HG03565 (cell line): ENCODE results near the gene TMEM186.
"Not testable (repeated sequence)": the region's sequence is repeated elsewhere in the genome, so short reads cannot be mapped to it uniquely, and the experiment has no call there.

Source experiments
- ATAC-seq: cut with Tn5 transposase; IDR thresholded peaks from one replicate; pipeline ENCODE4 v1.9.1; 2021; ENCODE audit warnings: mild to moderate bottlenecking, moderate library complexity; ENCODE audit not compliant: unreplicated experiment

Gene TMEM186

DNA sequence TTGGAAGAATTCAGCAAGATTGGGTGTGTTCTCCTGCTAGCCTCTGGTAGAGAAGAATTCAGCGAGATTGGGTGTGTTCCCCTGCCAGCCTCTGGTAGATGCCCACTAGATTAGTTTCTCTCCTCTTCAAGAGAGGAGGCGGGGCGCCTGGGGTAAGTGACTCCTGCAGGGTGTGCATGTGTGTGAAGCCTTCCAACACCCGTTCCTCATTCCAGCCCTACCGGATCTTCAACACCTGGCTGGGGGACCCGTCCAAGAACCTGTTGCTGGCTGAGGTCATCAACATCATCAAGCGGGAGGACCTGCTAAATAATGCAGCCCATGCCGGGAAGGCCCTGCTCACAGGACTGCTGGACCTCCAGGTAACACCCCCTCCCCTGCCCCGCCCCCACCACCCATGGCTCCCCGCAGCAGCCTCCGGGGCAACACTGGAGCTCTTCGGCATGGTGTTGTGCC is 21.3 kb downstream of the TMEM186 start:
- no peak for ATAC-seq

DNA sequence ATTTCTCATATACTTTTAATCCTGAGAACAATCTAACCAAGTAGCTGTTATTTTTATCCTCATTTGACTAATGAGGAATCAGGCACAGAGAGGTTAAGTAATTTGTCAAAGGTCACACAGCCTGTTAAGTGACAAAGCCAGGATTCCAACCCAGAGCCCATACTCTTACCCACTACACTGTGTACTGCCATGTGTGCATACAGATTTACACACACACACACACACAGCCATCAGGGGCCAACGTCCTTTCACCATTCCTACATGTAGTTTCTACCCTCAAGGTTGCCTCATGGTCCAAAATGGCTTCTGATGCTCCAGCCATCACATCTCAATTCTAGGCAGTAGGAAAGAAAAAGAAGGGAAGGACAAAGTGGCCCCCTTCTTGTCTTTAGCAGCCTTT is 22.1 kb downstream of the TMEM186 start:
- no peak for ATAC-seq

DNA sequence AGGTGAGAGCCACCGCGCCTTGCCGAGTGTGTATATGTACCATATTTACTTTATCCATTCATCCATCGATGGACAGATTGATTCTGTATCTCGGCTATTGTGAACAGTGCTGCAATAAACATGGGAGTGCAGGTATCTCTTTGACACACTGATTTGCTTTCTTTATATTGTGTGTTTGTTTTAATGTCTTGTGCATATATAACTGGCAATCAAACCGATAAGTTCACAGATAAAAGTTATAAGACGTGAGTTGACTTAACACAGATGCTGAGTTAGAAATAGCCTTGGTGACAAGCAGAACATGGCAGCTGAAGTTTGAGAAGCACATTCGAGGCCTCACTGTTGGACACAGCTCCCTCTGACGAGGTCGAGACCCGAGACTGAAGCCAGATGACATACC is 23.2 kb downstream of the TMEM186 start:
- no peak for ATAC-seq

DNA sequence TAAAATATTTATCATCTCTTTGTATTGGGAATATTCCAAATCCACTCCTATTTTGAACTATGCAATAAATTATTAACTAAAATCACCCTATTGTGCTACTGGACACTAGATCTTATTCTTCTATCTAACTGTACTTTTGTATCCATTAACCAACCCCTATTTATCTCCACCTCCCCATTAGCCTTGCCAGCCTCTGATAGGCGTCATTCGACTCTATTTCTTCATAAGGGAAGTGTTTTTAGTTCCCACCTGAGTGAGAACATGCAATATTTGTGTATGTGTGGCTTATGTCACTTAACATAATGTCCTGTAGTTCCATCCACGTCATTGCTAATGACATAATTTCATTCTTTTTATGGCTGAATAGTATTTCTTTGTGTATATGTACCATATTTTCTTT is 23.9 kb downstream of the TMEM186 start:
- no peak for ATAC-seq

DNA sequence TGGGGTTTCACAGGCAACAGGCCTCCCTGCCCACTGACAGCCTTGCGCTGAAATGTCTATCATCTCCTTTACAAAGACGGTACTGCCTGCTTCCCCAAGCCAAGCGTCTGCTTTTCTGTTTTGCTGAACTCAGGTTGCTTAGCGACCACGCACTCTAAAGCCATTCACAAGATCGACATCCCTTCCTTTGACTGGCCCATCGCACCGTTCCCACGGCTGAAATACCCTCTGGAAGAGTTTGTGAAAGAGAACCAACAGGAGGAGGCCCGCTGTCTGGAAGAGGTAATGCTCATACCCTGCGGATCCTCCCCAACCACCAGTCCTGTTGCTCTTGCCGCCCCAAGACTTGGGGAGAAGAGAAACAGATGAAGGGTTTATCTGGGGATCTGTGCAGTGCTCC is 28.7 kb downstream of the TMEM186 start:
- no peak for ATAC-seq

DNA sequence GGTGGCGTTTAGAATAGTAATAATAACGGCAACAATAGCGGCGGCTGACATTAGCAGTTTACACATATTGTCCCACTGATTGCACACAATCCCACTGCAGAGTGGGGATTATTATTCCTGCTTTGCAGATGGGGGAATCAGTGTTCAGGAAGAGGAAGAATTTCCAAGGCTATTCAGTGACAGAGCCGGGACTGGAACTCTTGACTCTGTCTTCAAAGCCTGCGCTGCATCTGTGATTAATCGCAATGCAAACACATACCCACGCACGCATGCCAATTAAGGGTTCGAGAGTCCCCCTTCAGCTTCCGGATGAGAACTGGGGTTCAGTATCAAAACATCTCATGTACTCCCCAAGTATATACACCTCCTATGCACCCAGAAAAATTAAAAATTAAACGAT is 29.2 kb downstream of the TMEM186 start:
- no peak for ATAC-seq

DNA sequence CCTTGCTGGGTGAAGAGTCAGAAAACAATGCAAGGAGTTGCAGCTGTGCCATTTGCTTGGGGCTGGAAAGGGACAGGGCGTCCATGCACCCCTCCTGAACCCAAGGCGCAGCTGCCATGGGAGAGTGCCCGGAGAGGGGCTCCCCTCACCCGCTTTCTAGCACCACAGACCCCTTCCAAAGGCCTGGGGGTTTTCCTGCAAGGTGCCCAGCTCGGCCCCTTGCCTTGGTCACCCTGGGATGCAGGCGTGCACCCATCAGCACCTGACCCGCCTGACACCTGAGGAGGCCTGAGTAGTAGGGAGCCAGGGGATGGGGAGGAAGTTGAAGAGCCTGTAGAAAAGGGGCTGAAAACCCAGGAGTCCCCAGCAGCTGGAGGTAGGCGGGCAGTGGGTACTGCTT is 30.3 kb downstream of the TMEM186 start:
- ATAC-seq = no peak

DNA sequence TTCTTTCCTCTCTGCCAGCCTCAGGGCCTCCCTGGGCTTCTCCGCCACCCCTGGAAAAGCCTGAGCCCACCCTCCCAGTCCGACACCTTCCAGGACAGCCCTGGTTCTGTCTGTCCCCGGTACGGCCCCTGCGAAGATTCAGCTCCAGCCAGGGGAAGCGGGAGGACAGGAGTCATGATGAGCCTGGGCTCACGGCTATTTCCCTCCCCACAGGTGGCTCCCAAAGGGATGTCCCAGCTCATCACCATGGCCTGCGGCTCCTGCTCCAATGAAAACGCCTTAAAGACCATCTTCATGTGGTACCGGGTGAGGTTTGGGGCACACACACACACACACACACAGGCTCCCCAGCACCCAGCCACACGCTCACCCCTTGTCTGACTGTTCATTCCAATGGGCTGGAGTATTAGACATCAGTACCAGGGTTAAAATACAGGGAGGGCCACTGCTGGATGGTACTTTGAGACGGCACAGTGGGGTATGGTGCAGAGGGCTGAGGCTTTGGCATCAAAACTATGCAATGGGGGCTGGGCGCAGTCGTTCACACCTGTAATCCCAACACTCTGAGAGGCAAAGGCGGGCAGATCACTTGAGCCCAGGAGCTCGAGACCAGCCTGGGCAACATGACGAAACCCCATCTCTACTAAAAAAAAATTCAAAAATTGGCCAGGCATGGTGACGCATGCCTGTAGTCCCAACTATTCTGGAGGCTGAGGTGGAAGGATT is 32.8 kb downstream of the TMEM186 start:
- no peak for ATAC-seq

DNA sequence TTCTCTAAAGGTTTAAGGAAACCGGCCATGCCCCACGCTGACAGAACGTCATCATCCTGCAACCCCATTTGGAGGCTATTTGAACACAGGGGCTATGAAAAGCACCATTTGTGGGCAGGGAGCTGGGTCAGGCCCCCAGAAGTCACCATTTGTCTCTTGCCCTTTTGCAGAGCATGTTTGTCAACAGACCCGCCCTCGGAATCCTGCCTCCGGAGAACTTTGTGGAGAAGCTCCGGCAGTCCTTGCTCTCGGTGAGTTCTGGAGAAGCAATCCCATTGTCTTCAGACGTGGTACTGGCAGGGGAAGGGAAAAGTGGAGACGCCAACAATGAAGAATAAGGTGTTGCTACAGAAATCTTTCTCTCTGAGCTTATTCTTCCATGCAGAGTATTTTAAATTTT is 33.5 kb downstream of the TMEM186 start:
- ATAC-seq = no peak

DNA sequence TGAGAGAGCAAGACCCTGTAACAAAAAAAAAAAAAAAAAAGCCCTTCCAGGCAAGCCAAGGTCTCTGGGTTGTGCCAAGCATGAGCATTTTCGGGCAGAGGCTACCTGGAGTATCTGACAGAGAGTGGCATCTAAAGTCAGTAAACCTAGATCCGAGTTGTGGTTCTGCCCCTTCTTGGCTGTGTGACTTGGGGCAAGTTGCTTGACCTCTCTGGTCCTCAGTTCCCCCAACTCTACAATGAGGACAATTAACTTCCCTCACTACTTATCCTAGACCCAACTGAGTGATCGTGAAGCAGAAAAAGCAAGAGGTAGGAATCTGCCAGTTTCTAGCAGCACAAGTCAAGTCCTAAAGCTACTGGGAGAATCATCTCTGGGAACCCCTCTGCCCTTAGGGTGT is 34.4 kb downstream of the TMEM186 start:
- no peak for ATAC-seq

DNA sequence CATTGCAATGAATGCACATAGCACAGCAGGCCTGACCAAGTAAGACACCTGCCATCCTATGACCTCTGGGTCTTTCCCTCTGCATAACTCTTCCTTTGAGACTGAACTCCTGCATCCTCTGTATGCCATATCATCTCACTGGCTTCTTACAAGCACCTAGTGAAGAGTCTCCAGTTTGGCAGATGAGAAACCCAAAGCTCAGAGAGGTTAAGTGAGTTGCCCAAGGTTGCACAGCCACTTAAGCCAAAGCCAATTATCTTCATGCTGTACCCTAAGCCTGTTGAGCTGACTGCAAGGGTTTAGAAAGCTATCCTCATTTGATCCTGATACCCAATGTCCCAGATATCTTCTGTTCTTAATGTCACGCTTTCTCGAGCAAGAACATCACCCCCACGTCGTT is 35.2 kb downstream of the TMEM186 start:
- ATAC-seq = no peak

DNA sequence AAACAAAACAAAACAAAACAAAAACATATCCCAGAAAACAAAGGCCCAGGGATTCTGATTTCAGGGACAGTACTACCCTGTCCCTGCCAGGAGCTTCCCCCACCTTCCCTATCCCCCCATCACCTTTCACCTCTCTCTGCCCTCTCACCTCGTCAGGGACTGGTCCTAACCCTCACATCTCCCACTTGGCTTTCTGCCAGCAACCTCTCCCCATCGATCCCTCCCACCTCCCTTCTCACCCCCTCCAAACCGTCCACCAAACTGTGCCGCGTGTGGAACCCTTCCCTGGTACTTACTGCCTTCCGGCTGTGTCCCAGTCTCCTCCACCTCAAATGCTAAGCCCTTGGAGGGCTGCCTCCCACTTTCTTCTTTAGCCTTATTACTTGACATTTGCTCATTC is 36.4 kb downstream of the TMEM186 start:
- no peak for ATAC-seq

DNA sequence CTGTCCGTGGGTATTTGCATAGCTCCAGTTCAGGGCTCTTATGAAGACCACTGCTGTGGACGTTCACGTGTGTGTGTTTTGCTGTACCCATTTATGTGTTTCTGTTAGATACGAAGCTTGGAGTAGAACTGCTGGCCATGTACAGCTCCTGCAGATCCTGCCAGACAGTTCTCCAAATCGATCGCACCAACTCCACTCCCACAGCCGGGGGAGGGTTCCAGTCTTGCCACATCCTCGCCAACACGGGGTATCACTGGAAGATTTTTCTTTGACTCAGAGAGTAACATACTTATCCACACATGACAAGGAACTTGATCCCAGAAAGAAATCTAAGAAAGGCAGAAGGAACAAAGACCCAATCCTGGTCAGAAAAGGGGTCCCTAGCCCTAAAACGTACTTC is 37.4 kb downstream of the TMEM186 start:
- ATAC-seq = no peak

DNA sequence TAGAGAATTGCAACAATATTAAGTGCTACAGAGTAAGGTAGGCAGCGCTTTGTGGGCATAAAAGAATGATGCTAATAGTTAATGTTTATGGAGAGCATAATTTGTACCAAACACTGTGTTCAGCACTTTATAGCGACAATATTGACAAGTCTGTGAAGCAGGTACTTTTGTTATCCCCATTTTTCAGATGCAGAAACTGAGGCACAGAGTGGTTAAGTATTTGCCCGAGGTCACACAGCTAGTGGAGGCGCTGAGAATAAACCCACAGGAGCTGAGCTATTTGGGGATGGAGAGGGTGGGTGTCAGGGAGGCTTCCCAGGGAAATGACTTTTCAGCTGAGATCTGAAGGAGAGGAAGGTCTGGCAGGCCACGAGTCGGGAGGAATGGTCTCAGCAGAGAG is 39.4 kb downstream of the TMEM186 start:
- no peak for ATAC-seq

DNA sequence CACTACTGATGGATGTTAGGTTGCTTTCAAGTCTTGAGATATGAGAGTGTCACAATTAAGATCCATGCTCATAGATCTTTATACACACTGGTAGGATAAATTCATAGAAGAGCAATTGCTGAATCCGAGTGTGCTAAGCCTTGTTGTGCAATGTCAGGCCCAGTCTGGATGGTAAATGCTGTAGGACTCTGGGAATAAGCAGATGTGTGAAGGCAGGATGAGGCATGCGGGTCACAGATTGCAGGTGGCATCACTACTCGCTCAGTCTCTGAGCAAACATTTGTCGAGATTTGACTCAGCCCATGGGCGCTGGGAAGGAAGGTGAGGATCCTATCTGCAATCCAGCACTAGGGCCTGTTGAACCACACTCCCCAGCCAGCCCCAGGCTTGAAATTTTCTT is 40.7 kb downstream of the TMEM186 start:
- ATAC-seq = no peak

DNA sequence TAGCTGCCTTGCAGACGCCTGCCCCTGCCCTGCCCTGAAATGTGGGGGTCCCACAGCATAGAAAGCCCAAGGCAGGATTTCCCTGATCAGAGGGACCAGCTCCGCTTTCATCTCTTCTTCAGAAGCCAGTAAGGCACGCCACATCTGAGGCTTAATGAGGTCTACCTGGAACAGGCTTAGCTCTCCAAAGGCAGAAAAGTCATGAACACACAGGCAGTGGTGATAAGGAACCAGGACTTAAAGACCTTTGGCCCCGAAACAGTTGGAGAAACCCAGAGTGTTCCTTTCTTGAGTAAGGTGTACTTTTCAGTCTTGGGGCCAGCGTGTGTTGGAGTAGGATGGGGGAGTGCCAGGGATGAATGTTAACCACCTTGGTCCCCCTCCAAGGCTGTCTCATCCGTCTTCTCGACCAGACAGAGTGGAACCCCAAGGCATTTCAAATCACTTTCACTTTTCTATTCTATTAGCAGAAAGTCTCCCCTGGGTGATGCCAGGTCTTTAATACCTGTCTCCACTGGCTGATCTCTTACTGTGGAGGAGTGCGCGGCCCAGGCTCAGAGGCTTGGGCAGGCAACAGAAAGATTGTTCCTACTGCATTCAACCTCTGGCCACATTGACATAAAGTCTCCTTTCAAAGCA is 43.9 kb downstream of the TMEM186 start:
- no peak for ATAC-seq

DNA sequence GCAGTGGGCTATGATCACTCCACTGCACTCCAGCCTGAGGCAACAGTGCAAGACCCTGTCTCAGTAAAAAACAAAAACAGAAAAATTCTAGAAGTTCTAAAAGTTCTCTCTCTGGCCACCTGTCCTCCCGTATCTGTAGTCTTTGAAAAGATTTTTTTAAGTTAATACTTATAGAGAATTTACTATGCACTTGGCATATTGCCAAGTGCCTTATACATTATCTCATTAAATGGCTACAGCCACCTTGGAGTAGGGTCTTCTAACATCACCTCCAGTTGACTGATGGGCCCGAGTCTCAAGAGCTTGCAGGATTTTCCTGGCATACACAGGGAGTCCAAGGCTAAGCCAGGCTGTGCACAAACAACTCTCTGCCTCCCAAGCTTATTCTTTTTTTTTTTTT is 44.7 kb downstream of the TMEM186 start:
- ATAC-seq = no peak

DNA sequence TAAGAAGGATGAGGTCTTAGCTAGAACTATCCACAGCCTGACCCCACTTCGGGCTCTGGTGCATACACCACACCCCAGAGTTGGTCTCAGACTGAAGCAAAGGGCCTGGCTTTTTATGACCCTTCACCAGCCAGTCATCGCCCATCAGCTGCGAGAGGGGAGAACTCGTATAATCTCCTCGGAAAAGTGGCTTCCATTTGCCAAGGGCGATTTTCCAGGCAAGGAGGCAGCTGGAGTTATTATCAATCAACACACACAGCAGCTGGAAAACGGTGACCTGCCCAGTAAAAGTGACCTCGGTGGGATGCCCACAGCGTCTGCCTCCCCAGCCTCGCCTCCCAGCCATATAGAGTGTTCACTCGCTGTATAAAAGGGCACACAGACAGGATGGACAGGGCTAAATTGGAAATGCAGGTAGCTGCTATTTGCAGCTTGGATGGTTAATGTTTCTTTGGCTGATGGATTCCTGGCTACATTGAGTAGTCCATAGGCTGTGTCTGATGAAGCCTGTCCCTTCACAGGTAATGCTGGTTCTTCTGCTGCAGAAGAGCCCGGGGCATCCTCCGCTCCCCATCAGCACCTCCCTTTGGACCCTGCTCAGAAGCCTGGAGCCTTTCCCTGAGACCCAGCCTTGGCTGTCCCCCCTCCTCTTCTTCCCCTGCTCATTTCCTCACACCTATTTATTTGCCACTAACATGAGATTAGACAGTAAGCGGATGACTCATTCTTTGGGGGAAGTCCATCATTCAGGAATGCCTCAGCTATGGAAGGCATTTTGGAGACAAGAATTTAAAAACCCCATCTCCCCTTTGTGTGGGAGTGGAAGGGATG is 45.7 kb downstream of the TMEM186 start:
- ATAC-seq = no peak

DNA sequence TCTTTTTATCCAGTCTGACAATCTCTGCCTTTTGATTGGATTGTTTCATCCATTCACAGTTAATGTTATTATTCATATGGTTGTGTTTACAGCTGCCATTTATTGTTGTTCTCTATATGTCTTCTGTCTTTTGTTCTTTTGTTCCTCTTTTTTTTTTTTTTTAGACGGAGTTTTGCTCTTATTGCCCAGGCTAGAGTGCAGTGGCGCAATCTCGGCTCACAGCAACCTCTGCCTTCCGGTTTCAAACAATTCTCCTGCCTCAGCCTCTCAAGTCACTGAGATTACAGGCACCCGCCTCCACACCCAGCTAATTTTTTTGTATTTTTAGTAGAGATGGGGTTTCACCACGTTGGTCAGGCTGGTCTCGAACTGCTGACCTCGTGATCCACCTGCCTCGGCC is 48.5 kb downstream of the TMEM186 start:
- not testable (repeated sequence) for ATAC-seq
